H1 (cell line): ENCODE data around the gene SEC14L6. TPM values are rescaled to one million over a fixed set of nuclear protein-coding genes. Genes with fewer than 3 reads are reported as not detected.

ENCODE experiments used
- CTCF ChIA-PET: fragments of 300-600 bp; sonication (Branson Sonifier 250); formaldehyde crosslinking; loops from one replicate; lab custom pipeline; 2021; ENCODE audit not compliant: partially characterized antibody; lab: Charles Lee
- POLR2A ChIA-PET: fragments of 300-600 bp; sonication (Branson Sonifier 250); formaldehyde crosslinking; loops from one replicate; lab custom pipeline; 2021; ENCODE audit warnings: inconsistent platforms; ENCODE audit not compliant: partially characterized antibody; lab: Charles Lee
- DNase-seq, 2 experiments: peaks; one replicate each; pipeline versions ENCODE4 v3.0.0 to v3.0.0-alpha.2; 2010 to 2022; ENCODE audit warnings: low spot score in 2 of 2, low read depth in 1 of 2, mixed read lengths in 1 of 2
- FAIRE-seq: peaks from 2 replicates; lab custom pipeline; 2011; peaks lifted over from hg19 to GRCh38; lab: Jason Lieb, UNC
- H2AFZ ChIP-seq: 2 replicates; pipeline ENCODE4 v1.8.1; 2012; ENCODE audit warnings: low read length, inconsistent platforms
- H2AK5ac ChIP-seq: 2 replicates; pipeline ENCODE4 v1.6.1; 2013; ENCODE audit warnings: low read depth, low read length
- H2BK120ac ChIP-seq: replicated peaks from 2 replicates; pipeline ENCODE3; 2013; ENCODE audit warnings: low read depth, low read length, inconsistent platforms
- H2BK12ac ChIP-seq: 2 replicates; pipeline ENCODE4 v1.6.1; 2013; ENCODE audit warnings: low read depth, low read length
- H2BK15ac ChIP-seq: 2 replicates; pipeline ENCODE4 v1.6.1; 2013; ENCODE audit warnings: low read length
- H2BK20ac ChIP-seq: 2 replicates; pipeline ENCODE4 v1.6.1; 2013; ENCODE audit warnings: low read length
- H2BK5ac ChIP-seq: 2 replicates; pipeline ENCODE4 v1.6.1; 2013; ENCODE audit warnings: low read depth, low read length
- H3K14ac ChIP-seq: 2 replicates; pipeline ENCODE4 v1.6.1; 2013; ENCODE audit warnings: inconsistent platforms; ENCODE audit not compliant: insufficient read length
- H3K18ac ChIP-seq: 2 replicates; pipeline ENCODE4 v1.6.1; 2013; ENCODE audit warnings: low read length; ENCODE audit errors: extremely low read depth
- H3K23ac ChIP-seq: 2 replicates; pipeline ENCODE4 v1.6.1; 2013; ENCODE audit warnings: inconsistent platforms; ENCODE audit not compliant: insufficient read length
- H3K23me2 ChIP-seq: 2 replicates; pipeline ENCODE4 v1.6.1; 2013; ENCODE audit warnings: low read depth, low read length
- H3K27ac ChIP-seq: 2 replicates; pipeline ENCODE4 v1.6.1; 2011; ENCODE audit warnings: low read depth, low read length, inconsistent platforms
- H3K27me3 ChIP-seq, 4 experiments: replicated peaks in 1 of 4; 1 replicate in 1 of 4; 2 replicates in 3 of 4; pipeline versions ENCODE4 v1.6.1 to v1.8.1; 2011 to 2013; ENCODE audit warnings: low read length in 3 of 4, mild to moderate bottlenecking in 3 of 4, inconsistent platforms in 2 of 4, mixed read lengths in 2 of 4, moderate library complexity in 1 of 4; ENCODE audit not compliant: control insufficient read depth in 3 of 4, insufficient read depth in 3 of 4; ENCODE audit errors: extremely low read depth in 1 of 4
- H3K36me3 ChIP-seq, 4 experiments: 2 replicates each; pipeline versions ENCODE4 v1.6.1 to v1.8.1; 2011 to 2013; ENCODE audit warnings: mild to moderate bottlenecking in 4 of 4, low read length in 3 of 4, moderate library complexity in 2 of 4, control low read depth in 1 of 4, inconsistent platforms in 1 of 4; ENCODE audit not compliant: insufficient read depth in 4 of 4, control insufficient read depth in 2 of 4
- H3K4ac ChIP-seq: replicated peaks from 2 replicates; pipeline ENCODE3; 2013; ENCODE audit warnings: low read length, low read depth, mixed read lengths, inconsistent platforms; ENCODE audit not compliant: insufficient read length
- H3K4me1 ChIP-seq, 4 experiments: replicated peaks in 1 of 4; 1 replicate in 1 of 4; 2 replicates in 3 of 4; pipeline versions ENCODE4 v1.6.1 to v1.8.1; 2011 to 2013; ENCODE audit warnings: low read length in 3 of 4, inconsistent platforms in 2 of 4, mixed read lengths in 1 of 4; ENCODE audit not compliant: insufficient read depth in 4 of 4, control insufficient read depth in 3 of 4
- H3K4me2 ChIP-seq, 2 experiments: 2 replicates each; pipeline versions ENCODE4 v1.6.1 to v1.8.1; 2011 to 2013; ENCODE audit warnings: low read depth in 2 of 2, low read length in 2 of 2, control low read depth in 1 of 2, inconsistent platforms in 1 of 2, mild to moderate bottlenecking in 1 of 2; ENCODE audit not compliant: insufficient read depth in 1 of 2
- H3K4me3 ChIP-seq, 4 experiments: fragments of 200-600, 300-600 bp in 1 of 4; sonication (generic), shearing (Covaris generic), sonication (Bioruptor Twin) in 1 of 4; 2 replicates each; pipeline versions ENCODE4 v1.5.1 to v1.8.1; 2011 to 2016; ENCODE audit warnings: low read length in 4 of 4, low read depth in 3 of 4, control low read depth in 2 of 4, inconsistent platforms in 2 of 4, mild to moderate bottlenecking in 2 of 4, mixed read lengths in 1 of 4, moderate library complexity in 1 of 4; ENCODE audit not compliant: insufficient read depth in 2 of 4; ENCODE audit errors: extremely low read depth in 1 of 4
- H3K56ac ChIP-seq: replicated peaks from 2 replicates; pipeline ENCODE3; 2013; ENCODE audit warnings: low read depth, mild to moderate bottlenecking, mixed read lengths, low read length, inconsistent platforms; ENCODE audit not compliant: insufficient read length
- H3K79me1 ChIP-seq: 2 replicates; pipeline ENCODE4 v1.6.1; 2013; ENCODE audit warnings: low read depth, low read length, control low read depth
- H3K79me2 ChIP-seq, 2 experiments: 2 replicates each; pipeline versions ENCODE4 v1.6.1 to v1.8.1; 2012 to 2013; ENCODE audit warnings: low read length in 2 of 2, mild to moderate bottlenecking in 2 of 2, inconsistent platforms in 1 of 2; ENCODE audit not compliant: insufficient read depth in 2 of 2, control insufficient read depth in 1 of 2
- H3K9ac ChIP-seq, 4 experiments: replicated peaks in 1 of 4; 1 replicate in 1 of 4; 2 replicates in 3 of 4; pipeline versions ENCODE4 v1.6.1 to v1.8.1; 2011 to 2013; ENCODE audit warnings: low read depth in 3 of 4, low read length in 3 of 4, control low read depth in 2 of 4, mild to moderate bottlenecking in 2 of 4, moderate library complexity in 2 of 4, inconsistent platforms in 1 of 4; ENCODE audit errors: extremely low read depth in 1 of 4
- H3K9me3 ChIP-seq, 2 experiments: 2 replicates each; pipeline versions ENCODE4 v1.6.1 to v1.8.1; 2012 to 2013; ENCODE audit warnings: mild to moderate bottlenecking in 2 of 2, moderate library complexity in 2 of 2, control low read depth in 1 of 2, inconsistent platforms in 1 of 2, low read depth in 1 of 2, low read length in 1 of 2, mixed read lengths in 1 of 2; ENCODE audit not compliant: insufficient read depth in 2 of 2
- H4K20me1 ChIP-seq, 2 experiments: replicated peaks in 1 of 2; 2 replicates each; pipeline versions ENCODE3 to v1.8.1; 2011 to 2013; ENCODE audit warnings: inconsistent platforms in 2 of 2, low read length in 2 of 2, mild to moderate bottlenecking in 1 of 2; ENCODE audit not compliant: insufficient read depth in 2 of 2, control insufficient read depth in 1 of 2
- H4K5ac ChIP-seq: 2 replicates; pipeline ENCODE4 v1.6.1; 2013; ENCODE audit warnings: low read length, low read depth, mixed read lengths, inconsistent platforms; ENCODE audit not compliant: insufficient read length
- H4K8ac ChIP-seq: 2 replicates; pipeline ENCODE4 v1.8.0; 2013; ENCODE audit warnings: mild to moderate bottlenecking, moderate library complexity, low read length, inconsistent platforms; ENCODE audit not compliant: insufficient read depth; ENCODE audit errors: extremely low read depth
- H4K91ac ChIP-seq: replicated peaks from 2 replicates; pipeline ENCODE3; 2013; ENCODE audit warnings: low read length, mixed read lengths, inconsistent platforms; ENCODE audit not compliant: insufficient read length
- CBX8 ChIP-seq: fragments of 300-800, 300-1000 bp; sonication (generic); IDR thresholded peaks from 2 replicates; pipeline ENCODE4 v1.7.1; 2016; ENCODE audit warnings: low read depth, low read length, borderline replicate concordance
- JUN ChIP-seq: IDR thresholded peaks from 2 replicates; pipeline ENCODE4 v1.6.1; 2011; ENCODE audit warnings: low read depth, mild to moderate bottlenecking, improper control_type of control experiment, low read length
- KDM4A ChIP-seq: IDR thresholded peaks from one replicate; pipeline ENCODE4 v1.7.1; 2012; ENCODE audit warnings: low read depth, mild to moderate bottlenecking, moderate library complexity, low read length, inconsistent platforms; ENCODE audit not compliant: severe bottlenecking
- SRF ChIP-seq: IDR thresholded peaks from 2 replicates; pipeline ENCODE4 v1.6.1; 2011; ENCODE audit warnings: mild to moderate bottlenecking, low read depth, low read length, moderate library complexity
- TBP ChIP-seq: IDR thresholded peaks from 2 replicates; pipeline ENCODE4 v1.6.1; 2011; ENCODE audit warnings: low read depth, low read length, improper control_type of control experiment
- WGBS, 2 experiments: shearing (Covaris generic) in 1 of 2; methylation state at CpG; one replicate each; pipeline versions ENCODE4 v1.1.6 to v1.1.7; 2013 to 2015; ENCODE audit warnings: low lambda C conversion rate in 2 of 2, mixed read lengths in 2 of 2, inconsistent platforms in 1 of 2, low coverage in 1 of 2, missing lambda C conversion rate in 1 of 2; ENCODE audit not compliant: insufficient replicate concordance in 2 of 2, insufficient coverage in 1 of 2, insufficient read length in 1 of 2; ENCODE audit errors: extremely low coverage in 1 of 2, missing lambda C conversion rate in 1 of 2; 5-methylcytosine and 5-hydroxymethylcytosine counted together
- polyA plus RNA-seq, 7 experiments: library from polyadenylated mRNA; depleted of rRNA in 3 of 7; stranded (reverse) in 5 of 7; unstranded in 2 of 7; fragments of >200 nt in 5 of 7; fragments of 200-250 nt in 2 of 7; gene quantifications; 1 replicate in 5 of 7; 2 replicates in 1 of 7; 4 replicates in 1 of 7; pipeline versions ENCODE4 v1.2.1 to v1.2.3, GENCODE V29; 2011 to 2013; ENCODE audit warnings: missing spikeins in 2 of 7, mixed read lengths in 2 of 7
- total RNA-seq: library from RNA; stranded (reverse); fragmentation: NEBNext Ultra II Directional; extraction: Animal tissue kit (Norgen Biotek cat#: 25700); gene quantifications from 2 replicates; pipeline ENCODE4 v1.2.1, GENCODE V29; 2021

SEC14L6 gene
- total and polyA plus RNA-seq, 2 of the 8 experiments (the other 6 are each of a cell fraction or from before 2014, with no cell fraction given) = 0.63 to 2.1 TPM

- no peaks in the 10 kb centered on the region for H3K79me2 ChIP-seq
- H3K4me3 ChIP-seq = no peak overlapping the region
- H4K91ac ChIP-seq = no peak overlapping the region
- H2BK12ac ChIP-seq = no peak overlapping the region
- no peak overlapping the region for H2AK5ac ChIP-seq
- no peaks in the 10 kb centered on the region for H3K4me1 ChIP-seq
- no peak overlapping the region for H3K4me2 ChIP-seq
- H3K23me2 ChIP-seq = no peaks in the 10 kb centered on the region
- no peak overlapping the region for H2BK15ac ChIP-seq
- H4K20me1 ChIP-seq = no peaks in the 10 kb centered on the region
- H3K9me3 ChIP-seq = no peaks in the 10 kb centered on the region
- H2BK120ac ChIP-seq = no peak overlapping the region
- H3K4ac ChIP-seq = no peak overlapping the region
- no peak overlapping the region for H3K27ac ChIP-seq
- no peak overlapping the region for H3K56ac ChIP-seq
- H2AFZ ChIP-seq = no peak overlapping the region
- H3K23ac ChIP-seq = no peak overlapping the region
- TF ChIP-seq CBX8 = no peak
- TF ChIP-seq SRF = no peak
- TF ChIP-seq JUN = no peak
- no peak for TF ChIP-seq KDM4A
- no peak for TF ChIP-seq TBP
- H2BK20ac ChIP-seq = no peak overlapping the region
- no peak overlapping the region for H3K18ac ChIP-seq
- no peak overlapping the region for H4K8ac ChIP-seq
- no peaks in the 10 kb centered on the region for H3K79me1 ChIP-seq
- FAIRE-seq = no peak
- ChIA-PET POLR2A (no interaction called here), CTCF (interaction anchor here (1.2 to 1.5 kb wide), 3 partner anchors 9 to 74 kb away, joined by 3 to 9 read pairs (median 4); no protein-coding TSS in a partner anchor)
- no peak for DNase-seq
- no peaks in the 10 kb centered on the region for H3K27me3 ChIP-seq
- H4K5ac ChIP-seq = no peak overlapping the region
- no peak overlapping the region for H2BK5ac ChIP-seq
- 94% methylated on average over 7 of the region's 7 CpGs; no CpG with 5 or more reads in 1 of the 2 experiments for WGBS, 2 experiments
- H3K9ac ChIP-seq = no peak overlapping the region
- no peaks in the 10 kb centered on the region for H3K36me3 ChIP-seq
- no peak overlapping the region for H3K14ac ChIP-seq
Measured at GRCh38 chr22:30519842-30520425, 26.6 kb downstream of the SEC14L6 start.
